ENCODE measurements around the gene GPC5. TPM values are rescaled to one million over a fixed set of nuclear protein-coding genes. Genes with fewer than 3 reads are reported as not detected.

The GPC5 gene
- total and polyA plus RNA-seq, 2 donors (not counting 3 experiments of a cell fraction or from before 2014, with no cell fraction given): 0.59 to 0.97 TPM

GRCh38 chr13:92221916-92222315 lies 823.5 kb downstream of the GPC5 start:
- Histone ChIP-seq H2AFZ (ENCODE audit: low read depth, low read length) (no peak overlapping the region), H3K36me3 (ENCODE audit: control insufficient read depth in 2 of 2, extremely low read depth in 1 of 2, insufficient read depth in 2 of 2, low read length in 2 of 2) (no peaks in the 10 kb centered on the region), H3K4me2 (ENCODE audit: insufficient read depth, low read length) (no peak overlapping the region), H3K9me1 (replicated peaks; ENCODE audit: control insufficient read depth, extremely low read depth, insufficient read depth, low read length) (no peaks in the 10 kb centered on the region), H3K27ac (ENCODE audit: insufficient read depth, low read depth, low read length) (no peak overlapping the region), H3K27me3 (ENCODE audit: control insufficient read depth in 2 of 2, insufficient read depth in 2 of 2, low read length in 2 of 2) (no peaks in the 10 kb centered on the region), H3K4me3 (replicated peaks in 1 of 3; ENCODE audit: insufficient read depth in 1 of 3, low read depth in 1 of 3, low read length in 3 of 3) (no peak overlapping the region), H3K9ac (replicated peaks; ENCODE audit: extremely low read depth, insufficient read depth, low read length) (no peak overlapping the region), H4K20me1 (replicated peaks; ENCODE audit: control insufficient read depth, extremely low read depth, insufficient read depth, low read length) (no peaks in the 10 kb centered on the region), H3K4me1 (ENCODE audit: control insufficient read depth, extremely low read depth, insufficient read depth, low read length) (no peaks in the 10 kb centered on the region), H3K9me3 (replicated peaks; ENCODE audit: control insufficient read depth, insufficient read depth, low read length) (peaks cover 1% of the 10 kb centered on the region), H3K79me2 (ENCODE audit: control insufficient read depth, insufficient read depth, low read length) (no peaks in the 10 kb centered on the region)
- TF ChIP-seq POLR2AphosphoS5 (IDR thresholded peaks at IDR 0.05; ENCODE audit: insufficient read depth, low read depth, low read length) (no peak), MYC (IDR thresholded peaks at IDR 0.05; ENCODE audit: low read depth, low read length) (no peak), MAX (IDR thresholded peaks at IDR 0.05; ENCODE audit: insufficient read depth, insufficient read length) (no peak), POLR2A (IDR thresholded peaks at IDR 0.05; ENCODE audit: low read depth, low read length) (no peak), GATA2 (IDR thresholded peaks at IDR 0.05; ENCODE audit: insufficient read depth, insufficient read length, low read depth, low read length) (no peak), FOS (IDR thresholded peaks at IDR 0.05; ENCODE audit: borderline replicate concordance, insufficient read depth, low read length) (no peak), CTCF (IDR thresholded peaks at IDR 0.05; ENCODE audit: extremely low read depth in 1 of 2, insufficient read depth in 1 of 2, low read depth in 1 of 2, low read length in 2 of 2) (no peak), JUN (IDR thresholded peaks at IDR 0.05; ENCODE audit: borderline replicate concordance, insufficient read depth, insufficient read length, low read depth) (no peak), EZH2 (IDR thresholded peaks at IDR 0.05; ENCODE audit: borderline replicate concordance, low read depth, low read length, severe bottlenecking) (no peak)
- no peak for FAIRE-seq
- DNase-seq (ENCODE audit: low read depth, low spot score): no peak
- no TSS peak for BruUV-seq (replicated peaks)
- intact Hi-C loops (cut with micrococcal nuclease) (no loop called here), dilution Hi-C loops (cut with MboI; ENCODE audit: extremely low pct_ligation_motif_present, low sequenced_read_pairs) (no loop called here)
- ChIA-PET POLR2A (no interaction called here), CTCF (no interaction called here)

Data from endothelial cell of umbilical vein (primary cell).